Measurements from ENCODE around the gene FRMPD4.

Gene FRMPD4

DNA sequence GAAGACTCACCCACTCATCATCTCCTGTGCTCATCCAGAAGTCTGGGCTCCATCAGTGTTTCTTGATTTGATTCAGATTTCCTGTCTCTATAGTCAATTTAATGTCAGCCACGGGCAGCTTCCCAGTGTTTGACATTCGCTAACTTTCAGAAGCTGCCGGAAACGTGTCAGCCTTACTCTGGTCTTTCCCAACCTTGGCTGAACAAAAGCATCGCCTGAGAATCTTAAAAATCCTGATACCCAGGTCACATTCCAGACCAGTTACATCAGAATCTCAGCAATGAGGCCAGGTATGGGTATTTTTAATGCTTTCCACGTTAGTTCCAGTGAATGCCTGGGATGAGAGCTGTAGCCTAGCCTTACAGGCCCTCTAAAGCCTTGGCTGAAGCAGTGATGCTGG lies 233.8 kb downstream of the FRMPD4 start:
- DNase-seq = peak; percentile 40

DNA sequence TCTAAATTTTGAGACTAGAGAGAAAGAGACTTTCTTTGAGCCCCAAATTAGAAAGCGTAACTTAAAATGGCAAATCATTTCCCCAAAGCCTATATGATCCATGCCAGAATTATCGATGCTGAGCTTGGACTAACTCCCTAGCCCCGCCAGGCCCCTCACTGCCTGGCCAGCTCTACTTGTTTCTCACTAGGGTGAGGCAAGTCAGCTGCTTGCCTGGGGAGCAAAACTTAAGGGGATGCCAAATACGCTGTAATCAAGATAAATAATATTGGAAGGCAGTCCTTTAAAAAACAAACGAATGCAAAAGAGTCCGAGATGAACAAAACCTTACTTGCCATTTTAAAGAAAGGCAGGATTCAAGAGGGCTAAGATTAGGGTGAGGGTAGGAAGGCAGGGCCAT lies 236.0 kb downstream of the FRMPD4 start:
- no peak for DNase-seq

DNA sequence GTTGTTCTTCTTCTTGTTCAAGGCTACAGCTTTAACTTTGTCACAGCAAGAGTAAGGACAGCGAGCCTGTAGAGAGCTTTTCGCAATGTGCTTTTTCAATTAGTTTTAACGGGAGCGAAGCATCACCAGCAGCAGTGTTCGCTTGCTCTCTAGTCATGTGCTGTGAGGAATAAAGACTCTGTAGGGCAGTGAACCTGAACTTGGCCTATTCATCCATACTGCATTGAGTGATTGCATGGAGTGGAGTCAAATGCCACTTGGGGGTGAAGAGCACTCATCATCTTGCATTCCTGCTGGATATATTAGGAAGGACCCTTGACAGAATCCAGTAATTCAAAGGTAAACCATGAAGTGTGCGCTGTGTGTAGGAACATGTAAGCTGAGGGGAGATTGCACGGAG lies 240.0 kb downstream of the FRMPD4 start:
- DNase-seq = no peak

DNA sequence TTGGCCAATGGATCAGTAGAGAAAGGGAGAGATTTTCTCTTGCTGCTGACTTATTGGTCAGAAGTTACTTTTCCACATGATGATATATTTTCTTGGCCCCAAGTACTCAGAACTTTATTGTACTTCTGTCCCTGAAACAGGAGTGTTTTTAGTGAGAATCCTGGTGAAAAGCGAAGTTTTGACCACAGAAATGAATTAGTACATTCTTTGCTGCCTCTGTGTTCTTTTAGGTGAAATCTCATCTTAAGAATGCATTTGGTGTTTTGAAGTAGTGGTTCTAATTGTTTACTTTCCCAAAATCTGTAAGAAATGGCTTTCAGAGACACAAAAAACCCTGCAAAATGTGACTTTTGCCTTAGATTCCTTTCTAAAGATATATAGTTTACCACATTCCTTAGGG lies 240.4 kb downstream of the FRMPD4 start:
- DNase-seq = no peak

DNA sequence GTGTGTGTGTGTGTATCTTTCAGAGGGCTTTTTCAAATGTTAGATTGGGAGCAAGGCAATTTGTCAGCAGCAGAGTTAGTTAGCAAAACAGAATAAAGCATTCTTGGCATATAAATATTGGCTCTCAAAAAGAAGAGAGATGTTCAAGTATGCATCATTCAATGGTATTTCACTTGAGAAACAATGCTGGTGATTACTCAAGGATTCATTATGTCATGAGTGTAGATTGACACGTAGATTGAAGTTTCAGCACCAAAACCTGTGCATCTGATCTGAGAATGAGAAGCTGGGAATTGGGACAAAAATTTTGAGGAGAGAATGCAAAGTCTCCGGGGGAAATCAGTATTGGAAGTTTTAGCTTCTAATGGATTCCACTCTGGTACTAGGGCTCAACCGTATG lies 241.4 kb downstream of the FRMPD4 start:
- peak; percentile 21 for DNase-seq

DNA sequence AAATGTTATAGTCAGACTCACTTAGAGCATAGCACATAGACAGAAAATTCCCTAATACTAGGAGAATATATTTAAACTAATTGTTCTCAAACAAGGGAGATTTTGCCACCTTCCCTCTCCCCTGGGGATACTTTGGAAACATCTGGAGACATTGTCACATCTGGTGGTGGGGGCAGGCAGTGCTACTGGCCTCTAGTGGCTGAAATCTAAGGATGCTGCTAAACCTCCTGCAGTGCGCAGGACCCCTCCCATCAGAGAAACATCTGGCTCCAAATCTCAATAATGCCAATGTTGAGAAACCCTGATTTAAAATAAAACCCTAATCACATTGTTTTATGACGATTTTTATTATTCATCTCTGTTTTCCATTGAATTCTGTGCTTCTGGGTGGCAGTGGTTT lies 244.9 kb downstream of the FRMPD4 start:
- no peak for DNase-seq

DNA sequence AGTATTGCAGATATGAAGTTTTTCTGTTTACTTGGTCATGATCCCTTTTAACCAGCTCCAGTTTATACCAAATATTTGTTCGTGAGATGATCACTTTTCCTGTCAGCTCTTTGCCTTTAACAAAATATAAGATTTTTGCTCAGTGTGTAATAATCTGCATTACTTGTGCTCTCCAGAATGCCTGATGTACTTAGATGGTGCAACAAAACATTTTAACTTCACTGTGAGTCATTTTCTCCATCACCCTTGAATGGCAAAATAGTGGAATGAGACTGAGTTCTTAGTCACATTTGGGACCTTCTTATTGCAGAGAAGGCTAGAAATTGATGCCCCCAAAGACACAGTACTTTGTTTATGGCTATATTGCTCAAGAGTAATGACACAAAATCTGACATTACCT lies 252.0 kb downstream of the FRMPD4 start:
- DNase-seq = peak; percentile 68

DNA sequence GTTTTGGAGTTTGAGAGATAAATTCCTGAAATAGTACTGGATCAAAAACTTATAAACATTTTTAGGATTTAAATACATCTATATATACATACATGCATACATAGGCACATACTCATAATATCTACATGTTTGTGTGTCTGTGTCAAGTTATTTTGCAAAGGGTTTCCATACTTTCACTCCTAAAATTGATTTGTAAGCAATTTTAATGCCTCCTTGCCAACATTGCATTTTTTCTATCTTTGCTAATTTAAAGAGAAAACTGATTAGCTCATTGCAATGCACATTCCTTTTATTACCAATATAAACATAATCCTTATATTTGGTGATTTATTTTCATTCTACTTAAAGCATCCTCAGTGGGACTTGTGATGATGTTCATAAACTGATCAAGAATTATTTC lies 258.3 kb downstream of the FRMPD4 start:
- DNase-seq = no peak

DNA sequence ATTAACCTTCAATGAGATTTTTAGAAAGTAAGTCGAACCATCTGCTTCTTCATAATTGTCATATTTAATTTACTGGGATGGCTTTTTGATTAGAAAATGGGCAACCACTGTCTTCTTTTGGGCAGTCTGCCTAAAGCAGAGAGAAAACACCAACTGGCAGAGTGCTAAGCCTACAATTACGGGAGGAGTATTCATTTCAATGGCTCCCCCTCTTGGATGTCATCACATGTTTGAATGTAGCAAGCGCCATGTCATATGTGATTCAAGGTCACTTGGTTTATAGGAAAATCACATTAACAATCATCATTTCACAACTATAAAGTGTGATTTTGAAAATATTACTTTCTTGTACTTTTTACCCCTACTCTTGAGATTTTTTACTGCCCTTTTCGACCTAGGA lies 261.9 kb downstream of the FRMPD4 start:
- no peak for DNase-seq

DNA sequence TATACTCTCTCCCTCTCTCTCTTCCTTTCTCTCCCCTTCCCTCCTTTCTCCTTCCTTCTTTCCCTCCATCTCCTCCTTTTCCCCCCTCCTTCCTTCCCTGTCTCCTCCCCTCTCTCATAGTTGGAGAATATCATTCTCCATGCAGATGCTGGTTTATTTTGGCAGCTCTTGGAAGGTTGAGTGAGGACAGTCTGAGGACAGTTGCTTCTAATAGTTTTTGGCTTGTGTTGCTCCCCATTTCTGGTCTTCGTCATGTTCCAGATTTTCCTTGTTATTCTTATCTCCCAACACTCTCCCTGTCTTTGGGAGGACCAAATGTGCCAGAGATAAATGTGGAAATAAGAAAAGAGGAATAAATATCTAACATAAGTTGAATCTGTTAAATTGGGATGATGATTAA lies 263.0 kb downstream of the FRMPD4 start:
- DNase-seq = no peak

DNA sequence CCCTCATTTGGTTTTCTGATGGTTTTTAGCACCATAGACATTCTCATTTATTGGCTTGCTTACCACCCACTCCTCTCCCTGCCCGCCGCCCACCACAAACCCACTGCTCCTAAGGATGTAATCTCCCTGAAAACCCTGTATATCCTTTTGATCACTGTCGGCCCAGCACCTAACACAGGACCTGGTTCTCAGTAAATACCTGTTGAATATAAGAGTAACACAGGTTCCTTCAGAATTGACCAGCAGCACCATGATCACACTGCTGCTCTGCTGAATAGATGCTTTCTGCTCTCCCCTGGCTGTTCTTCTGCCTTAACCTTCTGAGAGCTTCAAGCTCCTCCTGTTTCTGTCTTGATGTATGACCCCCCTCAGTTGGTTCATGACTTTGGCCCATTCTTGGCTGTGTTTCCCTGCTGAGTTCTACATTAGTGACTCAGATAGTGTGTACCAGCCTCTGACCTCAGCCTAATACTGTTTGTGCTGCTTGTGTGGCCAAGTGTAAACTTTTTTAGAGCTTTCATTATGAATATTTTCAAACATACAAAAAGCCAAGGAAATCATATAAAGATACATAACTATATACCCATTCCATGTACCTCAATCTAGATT lies 265.3 kb downstream of the FRMPD4 start:
- peak; percentile 44 for DNase-seq

DNA sequence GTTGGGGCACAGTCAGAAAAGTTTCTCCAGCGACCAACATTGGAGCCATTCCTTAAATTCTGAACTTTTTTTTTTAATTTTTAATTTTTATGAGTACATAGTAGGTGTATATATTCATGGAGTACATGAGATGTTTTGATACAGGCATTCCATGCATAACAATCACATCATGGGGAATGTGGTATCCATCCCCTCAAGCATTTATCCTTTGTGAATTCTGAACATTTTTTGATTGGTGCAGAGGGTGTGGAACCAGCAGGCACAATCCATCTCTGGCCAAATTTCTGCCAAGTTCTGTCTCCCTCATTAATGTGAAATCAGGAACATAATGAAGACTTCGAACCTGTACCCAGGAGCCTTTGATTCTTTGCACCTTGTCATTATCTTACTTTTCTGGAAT lies 267.0 kb downstream of the FRMPD4 start:
- DNase-seq = peak; percentile 64

DNA sequence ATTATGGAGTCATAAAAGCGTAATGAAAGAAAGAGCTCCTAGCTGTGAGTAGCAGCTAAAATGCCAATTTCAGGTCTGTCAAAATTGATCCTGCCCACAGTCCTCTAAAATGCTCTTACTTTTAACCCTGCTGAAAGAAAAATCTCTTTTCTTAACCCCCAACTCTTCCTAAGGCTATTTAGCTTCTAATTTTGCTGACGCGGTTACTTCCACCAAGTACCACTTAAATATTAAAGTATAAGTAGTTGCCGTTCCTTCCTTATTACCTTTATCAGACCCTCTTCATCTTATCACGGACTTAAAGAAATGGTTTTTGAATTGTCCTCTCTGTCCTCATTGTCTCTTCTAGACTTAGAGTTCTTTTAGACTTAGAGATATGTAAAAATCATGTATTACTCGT lies 272.2 kb downstream of the FRMPD4 start:
- no peak for DNase-seq

DNA sequence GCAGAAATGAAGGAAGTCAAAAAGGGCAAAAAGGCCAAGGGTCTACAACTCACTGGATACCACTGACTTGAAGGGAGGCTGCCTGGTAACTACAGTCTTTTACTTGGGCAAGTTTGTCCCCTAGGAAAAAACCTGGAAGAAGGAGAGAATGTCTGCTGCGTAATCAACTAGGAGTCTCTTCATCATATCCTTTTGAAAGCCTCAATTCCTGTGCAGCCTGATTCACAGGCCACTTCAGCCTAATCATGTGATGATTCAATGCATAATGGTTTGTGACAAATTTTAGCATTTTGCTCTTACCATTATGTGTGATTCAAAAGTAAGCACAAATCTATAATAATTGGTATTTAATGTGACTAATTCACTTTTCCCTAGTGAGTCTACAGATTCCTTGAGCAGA lies 273.6 kb downstream of the FRMPD4 start:
- DNase-seq = no peak

DNA sequence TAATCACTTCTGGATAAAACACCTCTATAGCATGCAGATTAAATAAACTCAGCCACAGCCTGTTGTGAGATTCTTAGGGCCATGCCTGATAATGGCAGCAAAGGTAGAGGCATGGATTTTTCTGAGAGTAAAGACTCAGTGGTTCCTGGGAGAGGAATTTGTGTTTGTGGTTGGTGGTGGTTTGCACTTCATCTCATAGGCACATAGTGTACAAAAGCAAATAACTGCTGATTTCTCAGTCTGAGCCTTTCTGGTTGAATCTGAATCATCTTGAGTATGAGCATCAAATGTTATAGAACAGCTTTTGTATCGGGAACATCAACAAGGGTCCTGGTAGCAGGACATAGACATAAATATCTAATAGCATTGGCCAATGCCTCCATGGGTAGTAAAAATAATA lies 274.3 kb downstream of the FRMPD4 start:
- DNase-seq = no peak

DNA sequence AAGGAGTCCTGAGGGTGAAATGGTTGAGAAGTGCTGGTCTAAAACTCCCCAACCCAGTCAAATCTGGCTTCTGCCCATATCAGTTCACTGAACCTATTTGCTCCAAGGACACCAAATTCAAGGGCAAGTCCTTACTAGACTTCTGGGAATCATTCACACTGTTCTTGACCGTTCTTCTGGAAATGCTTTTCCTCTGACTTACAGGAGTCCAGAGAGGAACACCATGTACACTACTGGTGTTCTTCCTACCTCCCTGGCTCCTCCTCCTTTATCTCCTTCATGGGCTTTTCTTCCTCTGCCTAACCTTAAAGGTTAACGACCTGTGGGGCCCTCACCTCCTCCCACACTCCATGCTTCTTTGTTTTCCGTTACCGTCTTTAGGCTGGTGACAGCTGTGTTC lies 281.3 kb downstream of the FRMPD4 start:
- DNase-seq = peak; percentile 13

DNA sequence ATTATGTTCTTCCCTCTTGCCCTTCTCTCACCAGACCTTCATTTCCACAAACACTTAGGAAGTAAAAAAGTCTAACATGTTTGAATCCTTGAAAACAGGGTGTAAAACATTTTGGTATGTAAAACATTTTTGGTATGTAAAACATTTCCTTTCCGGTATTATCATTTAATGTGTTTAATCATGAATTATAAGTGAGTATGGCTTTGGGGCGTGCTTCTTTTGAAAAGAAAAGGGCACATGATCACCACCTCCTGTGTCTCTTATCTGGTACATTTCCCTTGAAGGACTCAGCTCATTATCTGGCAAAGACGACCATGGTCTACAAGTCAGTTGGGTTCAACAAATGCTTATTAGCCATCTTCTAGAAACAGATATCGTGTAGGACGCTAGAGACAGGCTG lies 283.6 kb downstream of the FRMPD4 start:
- peak; percentile 56 for DNase-seq

DNA sequence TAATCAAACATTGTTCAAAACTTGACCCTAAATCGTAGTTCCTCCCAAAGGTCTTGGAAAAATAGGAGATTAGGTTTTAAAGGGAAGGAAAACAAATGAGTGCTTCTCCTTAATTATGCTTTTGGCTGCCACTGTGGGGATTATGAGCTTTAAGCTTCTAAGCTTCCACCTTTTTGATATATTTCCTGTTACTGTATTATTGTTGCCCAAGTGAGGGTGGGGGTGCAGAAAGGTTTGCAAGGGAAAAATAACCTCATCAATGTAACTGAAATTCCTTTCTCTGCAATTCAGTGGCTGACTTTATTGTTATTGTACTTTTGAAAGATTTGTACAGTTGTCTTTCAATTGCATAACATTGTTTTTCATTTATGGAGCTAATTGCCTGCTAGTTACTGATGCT lies 285.1 kb downstream of the FRMPD4 start:
- no peak for DNase-seq

DNA sequence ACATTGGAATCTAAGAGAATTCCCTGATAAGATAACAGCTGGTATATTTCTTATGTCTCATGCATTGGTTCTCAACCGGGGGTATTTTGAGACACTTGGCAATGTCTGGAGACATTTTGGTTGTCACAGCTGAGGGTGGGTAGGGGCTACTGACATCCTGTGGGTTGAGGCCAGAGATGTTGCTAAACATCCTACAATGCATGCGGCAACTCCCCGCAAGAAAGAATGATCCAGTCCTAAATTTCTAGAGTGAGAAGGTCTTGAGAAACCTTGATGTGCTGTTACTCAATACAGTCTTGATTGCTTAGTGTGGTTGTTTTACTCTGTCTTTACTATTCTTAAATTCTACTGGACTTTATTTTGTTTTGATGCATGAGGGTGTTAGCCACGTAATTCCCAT lies 287.2 kb downstream of the FRMPD4 start:
- DNase-seq = no peak

DNA sequence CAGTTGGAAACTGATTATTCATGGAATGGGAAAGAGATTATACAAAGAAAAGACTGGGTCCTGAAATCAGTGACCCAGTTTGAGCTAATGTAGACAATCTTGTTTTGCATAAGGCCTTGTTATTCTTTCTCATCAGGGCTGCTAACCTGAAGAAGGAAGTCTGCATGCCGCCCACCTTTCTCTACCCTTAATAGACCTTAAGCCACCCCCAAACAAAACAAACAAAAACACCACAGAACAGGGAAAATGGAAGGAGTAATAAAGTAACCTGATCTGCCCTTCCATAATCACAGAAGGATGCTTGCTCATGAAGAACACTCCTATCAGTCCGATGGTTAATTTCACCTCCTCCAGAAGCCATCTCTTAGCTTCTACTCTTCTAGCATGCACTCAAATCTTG lies 288.1 kb downstream of the FRMPD4 start:
- DNase-seq = no peak

DNA sequence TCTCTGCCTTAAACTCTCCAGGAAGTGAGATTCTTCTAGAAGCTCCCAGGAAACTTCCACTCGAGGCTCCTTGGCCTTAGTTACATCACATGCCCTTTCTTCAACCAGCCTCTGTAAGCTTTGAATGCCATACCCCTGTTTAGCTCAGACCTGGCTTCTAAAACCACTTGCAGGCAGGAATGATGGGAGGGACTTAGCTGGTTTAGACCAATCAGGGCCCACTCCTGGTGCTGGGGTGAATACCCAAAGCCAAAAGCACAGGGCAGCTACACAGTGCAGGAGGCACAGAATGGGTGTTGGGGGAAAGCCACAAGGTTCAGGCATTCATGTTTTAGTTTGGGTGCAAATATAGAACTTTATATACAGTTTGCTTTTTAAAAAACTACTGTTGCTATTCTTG lies 296.2 kb downstream of the FRMPD4 start:
- no peak for DNase-seq

DNA sequence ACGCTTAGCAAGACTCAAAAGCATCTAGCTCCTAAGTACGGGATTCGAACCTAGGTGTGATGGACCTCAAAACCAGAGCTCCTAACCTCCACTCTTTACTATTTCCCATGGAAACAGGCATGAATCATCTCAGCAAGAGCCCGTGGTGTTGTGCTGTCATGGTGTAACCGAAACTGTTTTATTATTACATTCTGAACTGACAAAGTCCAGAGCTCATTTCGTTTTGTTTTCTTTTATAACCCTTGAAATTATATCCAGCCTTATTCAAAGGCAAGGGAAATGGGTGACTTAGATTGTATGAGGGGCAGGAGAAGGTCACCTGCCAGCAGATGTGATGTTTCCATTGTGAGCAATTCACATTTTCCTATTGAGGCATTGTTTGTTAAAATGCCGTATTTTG lies 301.1 kb downstream of the FRMPD4 start:
- no peak for DNase-seq

DNA sequence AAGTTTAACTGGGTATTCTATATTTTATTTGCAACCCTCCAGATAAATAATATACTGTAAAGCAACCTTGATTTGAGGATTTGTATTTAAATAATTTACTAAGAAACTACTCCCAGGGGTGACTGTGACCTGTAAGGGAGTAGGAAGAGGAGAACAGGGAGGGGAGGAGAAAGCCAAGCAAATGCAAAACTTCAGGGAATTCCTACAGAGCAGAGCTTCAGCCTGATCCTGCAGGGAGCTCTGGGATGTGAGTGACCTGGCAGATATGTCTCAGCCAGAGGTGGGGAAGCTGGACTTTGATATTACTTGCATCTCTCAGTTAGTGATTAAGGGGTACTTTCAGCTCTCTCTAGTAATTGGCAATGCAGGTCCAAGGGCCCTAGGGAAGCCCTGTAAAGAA lies 302.0 kb downstream of the FRMPD4 start:
- DNase-seq = no peak

DNA sequence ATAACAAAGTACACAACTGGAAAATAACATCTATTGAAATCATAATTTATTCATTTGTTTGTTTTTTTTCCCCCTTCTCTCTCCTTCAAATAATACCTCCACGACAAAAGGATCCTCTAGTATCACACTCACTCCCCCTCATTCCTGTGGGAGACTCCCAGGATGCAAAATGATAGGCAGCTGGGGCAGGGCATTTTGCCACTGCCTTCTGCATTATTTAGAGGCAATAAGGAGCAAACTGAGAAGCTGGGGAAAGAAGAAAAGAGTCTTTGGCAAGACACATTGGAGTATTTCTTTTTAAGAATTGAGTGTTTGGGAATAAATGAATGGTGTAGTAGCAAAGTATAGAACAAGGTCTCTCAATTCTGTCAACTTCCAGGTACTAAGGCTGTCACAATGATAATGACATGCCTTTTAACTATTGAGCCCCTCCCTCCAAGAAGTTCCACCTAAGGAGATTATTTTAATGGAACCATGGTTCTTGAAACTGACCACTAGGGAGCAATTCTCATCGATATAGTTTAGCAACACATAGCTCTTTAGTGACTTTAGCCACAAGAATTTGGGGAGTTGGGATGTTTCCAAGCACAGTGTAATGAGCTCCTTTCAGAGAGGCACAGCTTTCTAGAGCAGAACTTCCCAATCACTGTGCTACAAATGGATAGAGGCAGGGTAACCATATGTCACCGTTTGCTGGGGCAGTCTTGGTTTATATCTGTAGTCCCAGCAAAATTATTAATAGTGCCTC lies 303.3 kb downstream of the FRMPD4 start:
- DNase-seq = peak; percentile 86

All from fibroblast of skin of back (primary cell).